ENCODE measurements around the gene JOSD1.
"Not testable (repeated sequence)": the region's sequence is repeated elsewhere in the genome, so short reads cannot be mapped to it uniquely, and the experiment has no call there.

The JOSD1 gene

DNA sequence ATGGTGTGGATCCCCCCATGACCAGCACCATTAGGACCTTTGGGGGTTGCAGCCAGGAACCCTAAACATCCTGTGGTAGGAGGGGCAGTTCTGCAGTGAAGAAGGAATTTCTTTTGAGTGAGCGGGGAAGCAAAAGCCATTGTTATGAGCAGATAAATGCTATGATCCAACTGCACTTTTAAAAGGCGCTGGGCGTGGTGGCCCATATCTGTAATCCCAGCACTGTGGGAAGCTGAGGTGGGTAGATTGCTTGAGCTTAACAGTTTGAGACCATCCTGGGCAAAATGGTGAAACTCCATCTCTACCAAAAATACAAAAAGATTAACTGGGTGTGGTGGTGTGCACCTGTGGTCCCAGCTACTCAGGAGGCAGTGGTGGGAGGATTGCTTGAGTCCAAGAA, 24.9 kb downstream of the JOSD1 start:
- no peak for DNase-seq

DNA sequence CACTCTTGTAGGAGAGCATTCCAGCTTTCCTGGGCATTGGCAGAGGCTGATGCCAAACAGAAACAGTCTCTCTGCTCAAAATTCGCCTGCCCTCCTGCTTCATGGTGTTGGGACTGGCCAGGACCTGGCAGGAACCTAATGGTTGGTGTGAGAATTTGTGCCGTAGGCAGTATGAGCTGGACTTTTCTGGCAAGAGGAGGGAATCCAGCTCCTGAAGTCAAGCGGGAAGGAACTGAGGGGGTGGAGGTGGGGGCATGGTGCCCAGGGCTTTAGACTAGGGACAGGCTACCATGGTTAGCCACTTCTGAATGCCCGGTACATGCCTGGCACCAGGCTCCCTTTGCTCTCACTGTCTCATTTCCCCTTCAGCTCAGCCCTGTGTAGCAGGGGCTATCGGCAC, 25.9 kb downstream of the JOSD1 start:
- DNase-seq = no peak

GRCh38 chr22:38657045-38657909, 43.5 kb downstream of the JOSD1 start:
- DNase-seq = peak; percentile 75

- peak; percentile 94 for DNase-seq
These were observed 44.3 kb downstream of the JOSD1 start, which contains the start of the genes CBY1 and FAM227A for GRCh38 chr22:38656256-38657044. Gene CBY1 (plus strand): TSS chr22:38656638. CDS start chr22:38668055, 11,417 bp downstream. Gene FAM227A (minus strand): TSS chr22:38656392. CDS start chr22:38650168, 6,224 bp downstream.

DNA sequence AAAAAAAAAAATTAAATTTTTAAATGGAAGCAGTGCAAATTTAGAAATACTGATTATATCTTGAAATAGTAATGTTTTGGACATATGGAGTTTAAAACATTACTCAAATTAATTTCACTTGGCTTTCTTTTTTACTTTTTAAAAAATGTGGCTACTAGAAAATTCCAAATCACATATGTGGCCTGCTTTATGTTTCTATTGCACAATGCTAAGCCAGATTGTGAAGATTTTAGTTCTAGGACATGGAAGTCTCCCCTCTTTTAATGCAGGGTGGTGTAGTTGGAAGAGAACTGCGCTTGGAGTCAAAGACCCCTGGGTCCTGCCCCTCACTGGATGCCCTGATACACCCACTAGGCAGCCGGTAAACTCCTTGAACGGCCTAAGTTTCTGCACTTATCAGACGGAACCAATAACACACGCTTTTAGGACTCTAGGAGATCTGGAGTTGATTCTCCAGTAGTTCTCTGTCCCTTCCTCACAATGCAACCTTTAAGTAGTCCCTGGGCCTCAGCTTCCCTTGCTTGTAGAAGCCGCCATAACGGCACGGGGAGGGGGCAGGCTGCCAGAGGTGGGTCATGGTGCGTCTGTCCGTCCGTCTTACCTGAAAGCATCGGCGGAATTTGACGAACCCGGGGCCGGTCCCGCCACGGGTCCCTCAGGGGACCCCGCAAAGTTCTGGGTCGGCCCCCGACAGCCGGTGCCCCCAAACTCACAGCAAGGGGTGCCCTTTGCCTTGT, 45.1 kb downstream of the JOSD1 start:
- peak; percentile 25 for DNase-seq

GRCh38 chr22:38653741-38654140, 47.0 kb downstream of the JOSD1 start:
- DNase-seq = no peak

GRCh38 chr22:38652859-38653258, 47.9 kb downstream of the JOSD1 start:
- DNase-seq = peak; percentile 19

GRCh38 chr22:38649841-38650522, 50.8 kb downstream of the JOSD1 start:
- DNase-seq = no peak

GRCh38 chr22:38645430-38645829, 55.3 kb downstream of the JOSD1 start:
- no peak for DNase-seq

- DNase-seq = not testable (repeated sequence)
These were observed 56.5 kb downstream of the JOSD1 start for GRCh38 chr22:38644245-38644644.

DNA sequence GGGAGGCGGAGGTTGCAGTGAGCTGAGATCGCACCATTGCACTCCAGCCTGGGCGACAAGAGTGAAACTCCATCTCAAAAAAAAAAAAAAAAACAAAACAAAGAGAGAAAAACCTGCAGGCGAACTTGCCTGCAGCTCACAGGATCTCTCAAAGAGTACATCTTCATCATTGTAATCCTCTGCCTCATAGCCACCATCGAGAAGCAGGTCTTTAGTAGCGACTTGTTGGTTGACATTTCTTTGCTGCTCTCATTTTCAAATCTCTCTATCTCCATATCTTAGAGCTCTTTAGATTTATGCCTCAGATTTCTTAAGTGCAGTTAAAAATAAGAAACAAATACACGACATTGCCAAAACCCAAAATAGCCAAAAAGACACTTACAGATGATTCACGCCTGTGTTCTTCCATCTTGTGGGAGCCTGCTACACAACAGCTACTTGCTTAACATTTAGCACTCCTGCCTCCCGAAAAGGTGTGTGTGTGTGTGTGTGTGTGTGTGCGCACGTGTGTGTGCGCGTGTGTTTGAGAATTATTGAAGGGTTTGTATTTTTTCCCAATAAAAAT, 59.2 kb downstream of the JOSD1 start:
- no peak for DNase-seq

DNA sequence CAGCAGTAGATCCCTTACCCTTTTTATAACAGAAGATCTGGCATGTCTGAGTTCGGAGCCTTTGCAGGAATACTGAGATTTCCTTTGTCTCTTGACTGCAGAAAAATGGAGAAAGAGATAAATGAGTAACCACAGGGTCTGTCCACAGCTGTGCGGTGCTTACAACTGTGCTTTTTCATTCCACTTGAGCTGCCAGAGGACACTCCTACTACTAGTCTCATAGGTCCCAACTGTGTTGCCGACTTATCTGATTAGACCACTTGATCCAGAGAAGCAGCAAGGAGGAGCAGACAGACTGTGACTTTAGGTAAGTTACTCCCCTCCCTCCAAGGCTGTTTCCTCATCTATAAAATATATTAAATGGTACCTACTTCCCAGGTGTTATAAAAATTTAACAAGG, 62.0 kb downstream of the JOSD1 start:
- no peak for DNase-seq

GRCh38 chr22:38638216-38638615, 62.5 kb downstream of the JOSD1 start:
- no peak for DNase-seq
